Measurements from ENCODE around the gene POLE. TPM values are rescaled to one million over a fixed set of nuclear protein-coding genes. Genes with fewer than 3 reads are reported as not detected.

The POLE gene
- total and polyA plus RNA-seq, 5 experiments from 2014 or later = 2.8 to 56.1 (median 3.3) TPM

- H3K27me3 Mint-ChIP-seq = no peaks in the 10 kb centered on the region
- H3K36me3 Mint-ChIP-seq = peaks cover 0 to 41% (median 1%) of the 10 kb centered on the region in 3 donors
- H3K9me3 Mint-ChIP-seq = no peaks in the 10 kb centered on the region
- H3K4me1 Mint-ChIP-seq = no peaks in the 10 kb centered on the region
- no peak overlapping the region for H3K4me3 Mint-ChIP-seq
- DNase-seq (no peak), ATAC-seq (no peak)
- peak overlapping the region in 1 of 10 donors; percentile 2 for H3K27ac Mint-ChIP-seq
- POLR2A ChIA-PET = interaction anchor here (0.6 to 1.2 kb wide), 2 partner anchors 8 to 9 kb away, joined by 3 to 4 read pairs; no protein-coding TSS in a partner anchor
Observed at GRCh38 chr12:132577191-132577920, 109.8 kb downstream of the POLE start.

DNA sequence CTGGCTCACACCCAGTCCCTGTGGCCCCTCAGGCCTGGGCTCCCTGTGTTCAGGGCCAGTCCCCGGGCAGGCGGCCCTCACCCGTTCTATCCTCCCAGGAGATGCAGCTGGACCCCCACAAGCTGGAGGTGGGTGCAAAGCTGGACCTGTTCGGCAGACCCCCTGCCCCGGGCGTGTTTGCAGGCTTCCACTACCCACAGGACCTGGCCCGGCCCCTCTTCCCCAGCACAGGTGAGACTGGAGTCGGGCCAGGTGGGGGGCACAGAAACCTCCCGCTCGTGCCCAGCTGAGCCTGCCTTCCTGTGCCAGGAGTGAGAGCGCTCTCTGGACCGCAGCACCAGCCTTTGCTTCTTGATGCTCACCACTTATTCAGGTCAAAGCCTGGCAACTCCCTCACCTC is 110.4 kb downstream of the POLE start:
- no peaks in the 10 kb centered on the region for H3K4me1 Mint-ChIP-seq
- ATAC-seq = no peak
- H3K27me3 Mint-ChIP-seq = no peaks in the 10 kb centered on the region
- DNase-seq = no peak
- POLR2A ChIA-PET = interaction anchor here (0.6 to 1.2 kb wide), 2 partner anchors 9 to 10 kb away, joined by 3 to 4 read pairs; no protein-coding TSS in a partner anchor
- no peak overlapping the region for H3K4me3 Mint-ChIP-seq
- no peaks in the 10 kb centered on the region for H3K9me3 Mint-ChIP-seq
- no peak overlapping the region for H3K27ac Mint-ChIP-seq
- H3K36me3 Mint-ChIP-seq = peaks cover 0 to 41% (median 1%) of the 10 kb centered on the region in 3 donors

GRCh38 chr12:132575661-132576060 is 111.5 kb downstream of the POLE start:
- H3K9me3 Mint-ChIP-seq = no peaks in the 10 kb centered on the region
- H3K27me3 Mint-ChIP-seq = no peaks in the 10 kb centered on the region
- POLR2A ChIA-PET = no interaction called here
- peaks cover 0 to 39% (median 1%) of the 10 kb centered on the region in 3 donors for H3K36me3 Mint-ChIP-seq
- H3K4me1 Mint-ChIP-seq = no peaks in the 10 kb centered on the region
- ATAC-seq = no peak
- no peak for DNase-seq
- H3K4me3 Mint-ChIP-seq = no peak overlapping the region
- no peak overlapping the region for H3K27ac Mint-ChIP-seq

DNA sequence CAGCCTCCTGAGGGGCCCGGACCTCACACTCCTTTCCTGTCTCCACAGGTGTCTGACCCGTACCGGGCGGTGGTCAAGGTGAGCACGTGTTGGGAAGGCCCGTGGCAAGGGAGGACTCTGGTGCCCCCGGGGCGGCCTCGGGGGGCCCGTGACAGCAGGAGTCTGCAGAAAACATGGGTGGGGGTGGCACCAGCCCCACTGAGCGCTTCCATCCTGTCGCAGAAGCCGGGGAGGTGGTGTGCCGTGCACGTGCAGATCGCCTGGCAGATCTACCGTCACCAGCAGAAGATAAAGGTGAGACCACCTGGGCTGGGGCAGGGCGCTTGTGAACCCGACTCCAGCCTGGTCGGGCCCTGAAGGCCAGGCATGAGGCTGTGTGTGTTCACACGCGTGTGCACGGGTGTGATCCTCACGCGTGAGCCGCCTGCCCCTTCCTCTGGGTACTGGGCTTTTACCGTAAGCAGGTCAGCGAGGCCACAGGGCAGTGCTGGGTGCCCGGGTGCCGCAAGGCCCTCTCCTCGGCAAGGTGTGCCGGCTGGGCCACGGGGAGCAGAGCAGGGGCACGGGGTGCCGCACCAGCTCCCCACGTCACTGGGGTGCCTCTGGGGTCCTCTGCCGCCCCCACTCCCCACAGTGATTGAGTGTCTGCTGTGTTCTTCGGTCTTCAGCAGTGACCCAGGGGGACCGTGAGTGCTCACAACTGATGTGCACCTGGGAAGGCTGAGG is 112.7 kb downstream of the POLE start:
- H3K4me3 Mint-ChIP-seq = no peak overlapping the region
- ATAC-seq = no peak

More for the DNA sequence above, 112.7 kb downstream of the POLE start:
- Mint-ChIP-seq H3K36me3 (peaks cover 0 to 29% (median 1%) of the 10 kb centered on the region in 3 donors), H3K27me3 (no peaks in the 10 kb centered on the region), H3K27ac (no peak overlapping the region), H3K9me3 (no peaks in the 10 kb centered on the region), H3K4me1 (no peaks in the 10 kb centered on the region)
- POLR2A ChIA-PET = no interaction called here
- DNase-seq = no peak

Small RNAs within 50 kb of the gene (microRNA-seq; reads per million reads assigned to microRNA genes)
- gene MIR6763 (ENCODE audit: borderline microRNAs expressed) = 1.4 reads per million

Other genes with a start within 250 kb of the POLE start
- gene FBRSL1, start 197.2 kb downstream of the POLE start, total RNA-seq = 100 to 1,000 TPM in 1 of 2 experiments, 10 to 100 TPM in 1; 97.5 to 101 TPM
- gene FBRSL1, start 197.2 kb downstream of the POLE start, polyA plus RNA-seq = 1 to 10 TPM in 1 of 3 donors, under 1 TPM in 2; 0.38 to 1.0 (median 0.42) TPM
- not detected for gene LRCOL1, start 76.8 kb downstream of the POLE start, total RNA-seq
- gene LRCOL1, start 76.8 kb downstream of the POLE start, polyA plus RNA-seq = not detected
- gene P2RX2, start 68.6 kb downstream of the POLE start, total RNA-seq = not detected
- gene P2RX2, start 68.6 kb downstream of the POLE start, polyA plus RNA-seq = not detected
- 1 to 10 TPM; 3.8 to 5.0 TPM for gene PXMP2, start 245 bp upstream of the POLE start, total RNA-seq
- gene PXMP2, start 245 bp upstream of the POLE start, polyA plus RNA-seq = 10 to 100 TPM in 2 of 3 donors, 1 to 10 TPM in 1; 9.9 to 16.4 (median 12.0) TPM
- gene PGAM5, start 23.5 kb upstream of the POLE start, total RNA-seq = 10 to 100 TPM; 27.5 to 28.9 TPM
- 10 to 100 TPM; 20.9 to 30.9 (median 23.8) TPM for gene PGAM5, start 23.5 kb upstream of the POLE start, polyA plus RNA-seq
- gene ANKLE2, start 74.5 kb upstream of the POLE start, total RNA-seq = 100 to 1,000 TPM; 100 to 107 TPM
- 10 to 100 TPM; 17.8 to 32.1 (median 23.0) TPM for gene ANKLE2, start 74.5 kb upstream of the POLE start, polyA plus RNA-seq
- gene GOLGA3, start 141.5 kb upstream of the POLE start, total RNA-seq = 10 to 100 TPM; 77.9 to 82.1 TPM
- gene GOLGA3, start 141.5 kb upstream of the POLE start, polyA plus RNA-seq = 10 to 100 TPM in 2 of 3 donors, 1 to 10 TPM in 1; 2.7 to 18.1 (median 12.2) TPM
- gene CHFR, start 200.3 kb upstream of the POLE start, total RNA-seq = 10 to 100 TPM; 93.5 to 96.9 TPM
- gene CHFR, start 200.3 kb upstream of the POLE start, polyA plus RNA-seq = 10 to 100 TPM; 25.1 to 37.4 (median 27.6) TPM

Data from naive thymus-derived CD8-positive, alpha-beta T cell (primary cell).